ENCODE data around the gene TCF3.

The TCF3 gene

GRCh38 chr19:1656988-1657536 lies 4.6 kb upstream of the TCF3 start:
- Histone ChIP-seq H4K20me1 (ENCODE audit: insufficient read depth, low read length) (no peaks in the 10 kb centered on the region), H3K4me3 (ENCODE audit: low read depth in 1 of 2, low read length in 2 of 2) (no peak overlapping the region), H3K79me2 (ENCODE audit: insufficient read depth, low read length) (peaks cover 1% of the 10 kb centered on the region; the same call in 1 of the 2 replicates), H3K27ac (ENCODE audit: low read length) (no peak overlapping the region), H3K9ac (ENCODE audit: low read depth, low read length) (no peak overlapping the region), H3K4me2 (ENCODE audit: insufficient read depth, low read length) (no peak overlapping the region), H3K27me3 (ENCODE audit: insufficient read depth, low read length, poor library complexity) (no peaks in the 10 kb centered on the region), H3K36me3 (ENCODE audit: insufficient read depth, low read length) (no peaks in the 10 kb centered on the region), H2AFZ (ENCODE audit: low read depth, low read length) (no peak overlapping the region), H3K4me1 (ENCODE audit: insufficient read depth, low read length) (peaks cover 7% of the 10 kb centered on the region), H3K9me3 (ENCODE audit: insufficient read depth, low read length, severe bottlenecking) (no peaks in the 10 kb centered on the region)
- TF ChIP-seq CTCF (IDR thresholded peaks at IDR 0.05; ENCODE audit: borderline replicate concordance, extremely low read depth, low read length, poor library complexity, severe bottlenecking) = no peak
- no peak for TF ChIP-seq EZH2 (IDR thresholded peaks at IDR 0.05; ENCODE audit: borderline replicate concordance, low read depth, low read length, severe bottlenecking)
- DNase-seq (no peak), ATAC-seq (ENCODE audit: insufficient read depth, low read depth) (no peak)

GRCh38 chr19:1655987-1656608 lies 3.7 kb upstream of the TCF3 start:
- H4K20me1 ChIP-seq (ENCODE audit: insufficient read depth, low read length) = no peaks in the 10 kb centered on the region
- H3K4me3 ChIP-seq (ENCODE audit: low read depth in 1 of 2, low read length in 2 of 2) = no peak overlapping the region
- no peak overlapping the region for H3K9ac ChIP-seq (ENCODE audit: low read depth, low read length)
- peaks cover 7% of the 10 kb centered on the region for H3K4me1 ChIP-seq (ENCODE audit: insufficient read depth, low read length)
- peaks cover 11% of the 10 kb centered on the region for H3K79me2 ChIP-seq (ENCODE audit: insufficient read depth, low read length)
- no peaks in the 10 kb centered on the region for H3K9me3 ChIP-seq (ENCODE audit: insufficient read depth, low read length, severe bottlenecking)
- no peak for ATAC-seq (ENCODE audit: insufficient read depth, low read depth)
- TF ChIP-seq CTCF (IDR thresholded peaks at IDR 0.05; ENCODE audit: borderline replicate concordance, extremely low read depth, low read length, poor library complexity, severe bottlenecking) (no peak), EZH2 (IDR thresholded peaks at IDR 0.05; ENCODE audit: borderline replicate concordance, low read depth, low read length, severe bottlenecking) (no peak)
- no peak overlapping the region for H3K27ac ChIP-seq (ENCODE audit: low read length)
- H3K36me3 ChIP-seq (ENCODE audit: insufficient read depth, low read length) = no peaks in the 10 kb centered on the region
- no peak overlapping the region for H2AFZ ChIP-seq (ENCODE audit: low read depth, low read length)
- no peak for DNase-seq
- no peaks in the 10 kb centered on the region for H3K27me3 ChIP-seq (ENCODE audit: insufficient read depth, low read length, poor library complexity)
- H3K4me2 ChIP-seq (ENCODE audit: insufficient read depth, low read length) = no peak overlapping the region

- Histone ChIP-seq H3K9me3 (ENCODE audit: insufficient read depth, low read length, severe bottlenecking) (no peaks in the 10 kb centered on the region), H3K79me2 (ENCODE audit: insufficient read depth, low read length) (peaks cover 19% of the 10 kb centered on the region), H4K20me1 (ENCODE audit: insufficient read depth, low read length) (peaks cover 7% of the 10 kb centered on the region), H3K27me3 (ENCODE audit: insufficient read depth, low read length, poor library complexity) (no peaks in the 10 kb centered on the region), H2AFZ (ENCODE audit: low read depth, low read length) (no peak overlapping the region), H3K9ac (ENCODE audit: low read depth, low read length) (no peak overlapping the region), H3K36me3 (ENCODE audit: insufficient read depth, low read length) (peaks cover under 1% of the 10 kb centered on the region; the same call in 1 of the 2 replicates), H3K27ac (ENCODE audit: low read length) (no peak overlapping the region), H3K4me2 (ENCODE audit: insufficient read depth, low read length) (no peak overlapping the region), H3K4me1 (ENCODE audit: insufficient read depth, low read length) (peaks cover 14% of the 10 kb centered on the region), H3K4me3 (ENCODE audit: low read depth in 1 of 2, low read length in 2 of 2) (no peak overlapping the region)
- DNase-seq (no peak), ATAC-seq (ENCODE audit: insufficient read depth, low read depth) (no peak)
- TF ChIP-seq CTCF (IDR thresholded peaks at IDR 0.05; ENCODE audit: borderline replicate concordance, extremely low read depth, low read length, poor library complexity, severe bottlenecking) (no peak), EZH2 (IDR thresholded peaks at IDR 0.05; ENCODE audit: borderline replicate concordance, low read depth, low read length, severe bottlenecking) (no peak)
Observed at GRCh38 chr19:1655131-1655981, 2.9 kb upstream of the TCF3 start.
